ENCODE results near the gene DMRTC2. TPM values are rescaled to one million over a fixed set of nuclear protein-coding genes. Genes with fewer than 3 reads are reported as not detected.

Gene DMRTC2
- total and polyA plus RNA-seq, 9 of the 15 experiments (the other 6 are each of a cell fraction or from before 2014, with no cell fraction given), result 0.03 TPM; not detected in 8

DNA sequence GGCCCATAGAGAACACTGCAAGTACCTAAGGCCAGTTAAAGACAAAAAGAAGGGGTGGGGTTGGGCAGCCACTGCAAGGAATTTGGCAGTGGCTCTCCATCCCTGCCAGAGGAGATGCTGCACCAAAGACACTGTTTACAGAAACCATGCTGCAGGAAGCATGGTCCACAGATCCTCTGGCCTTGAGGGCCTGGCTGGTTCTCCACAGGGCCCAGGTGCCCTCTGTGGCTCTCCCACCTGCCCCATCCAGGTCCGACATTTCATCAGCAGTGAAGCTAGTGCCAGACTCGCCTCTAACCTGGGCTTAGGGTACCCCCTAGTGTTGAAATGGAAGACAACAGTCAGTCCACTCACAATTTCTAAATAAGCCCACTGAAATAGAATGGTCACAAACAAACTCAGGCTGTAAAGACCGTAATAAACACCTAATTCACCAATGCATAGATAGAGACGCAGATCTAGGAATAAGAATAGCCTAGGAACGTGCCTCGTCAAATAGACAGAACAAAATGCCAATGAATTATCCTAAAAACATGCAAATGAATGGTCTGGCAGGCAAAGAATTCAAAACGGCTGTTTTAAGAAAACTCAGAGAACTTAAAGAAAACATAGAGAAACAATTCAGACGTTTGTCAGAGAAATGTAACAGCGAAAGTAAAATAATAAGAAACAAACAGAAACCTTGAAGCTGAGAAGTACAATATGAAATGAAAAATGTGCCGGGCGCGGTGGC, 23.7 kb upstream of the DMRTC2 start (continued):
- TF ChIP-seq, protein P1, sequence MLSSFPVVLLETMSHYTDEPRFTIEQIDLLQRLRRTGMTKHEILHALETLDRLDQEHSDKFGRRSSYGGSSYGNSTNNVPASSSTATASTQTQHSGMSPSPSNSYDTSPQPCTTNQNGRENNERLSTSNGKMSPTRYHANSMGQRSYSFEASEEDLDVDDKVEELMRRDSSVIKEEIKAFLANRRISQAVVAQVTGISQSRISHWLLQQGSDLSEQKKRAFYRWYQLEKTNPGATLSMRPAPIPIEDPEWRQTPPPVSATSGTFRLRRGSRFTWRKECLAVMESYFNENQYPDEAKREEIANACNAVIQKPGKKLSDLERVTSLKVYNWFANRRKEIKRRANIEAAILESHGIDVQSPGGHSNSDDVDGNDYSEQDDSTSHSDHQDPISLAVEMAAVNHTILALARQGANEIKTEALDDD (IDR thresholded peaks at IDR 0.05), result no peak
- TF ChIP-seq TFAM (CRISPR knock-in tag; conservative IDR thresholded peaks at IDR 0.05) (no peak), STAT5B (CRISPR knock-in tag; IDR thresholded peaks at IDR 0.05) (no peak), SREBF1 (IDR thresholded peaks at IDR 0.05; ENCODE audit: borderline replicate concordance, low read depth, low read length) (no peak), RAD21 (CRISPR knock-in tag; conservative IDR thresholded peaks at IDR 0.05 in 1 of 2, IDR thresholded peaks at IDR 0.05 in 1 of 2) (peak; percentile 59 to 76), TBP (optimal IDR thresholded peaks at IDR 0.05; ENCODE audit: low read depth, low read length) (peak; percentile 24), ZNF316 (IDR thresholded peaks at IDR 0.05) (no peak), TCF7L2 (IDR thresholded peaks at IDR 0.05; ENCODE audit: low read depth, low read length) (0 out of 2 replicates have a peak, but pooled peaks have one; percentile 22), ZNF175 (CRISPR knock-in tag; IDR thresholded peaks at IDR 0.05; ENCODE audit: low read depth) (no peak), ESRRB (CRISPR knock-in tag; IDR thresholded peaks at IDR 0.05; ENCODE audit: borderline replicate concordance) (no peak), MYNN (IDR thresholded peaks at IDR 0.05) (no peak), MYNN (CRISPR knock-in tag; IDR thresholded peaks at IDR 0.05) (no peak), NFIX (CRISPR knock-in tag; IDR thresholded peaks at IDR 0.05; ENCODE audit: low read depth) (no peak), RB1 (IDR thresholded peaks at IDR 0.05; ENCODE audit: low read depth) (0 out of 2 replicates have a peak, but pooled peaks have one; percentile 10), POLR2AphosphoS5 (IDR thresholded peaks at IDR 0.05; ENCODE audit: control insufficient read depth, insufficient read depth, low read depth, low read length) (no peak), BCOR (IDR thresholded peaks at IDR 0.05) (no peak), CHD1 (IDR thresholded peaks at IDR 0.05; ENCODE audit: low read length) (no peak)
- TF ChIP-seq, protein P2, sequence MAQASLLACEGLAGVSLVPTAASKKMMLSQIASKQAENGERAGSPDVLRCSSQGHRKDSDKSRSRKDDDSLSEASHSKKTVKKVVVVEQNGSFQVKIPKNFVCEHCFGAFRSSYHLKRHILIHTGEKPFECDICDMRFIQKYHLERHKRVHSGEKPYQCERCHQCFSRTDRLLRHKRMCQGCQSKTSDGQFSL (CRISPR knock-in tag; IDR thresholded peaks at IDR 0.05), result no peak
- TF ChIP-seq, protein P2 (tag; IDR thresholded peaks at IDR 0.05), result no peak
- TF ChIP-seq, protein P3, sequence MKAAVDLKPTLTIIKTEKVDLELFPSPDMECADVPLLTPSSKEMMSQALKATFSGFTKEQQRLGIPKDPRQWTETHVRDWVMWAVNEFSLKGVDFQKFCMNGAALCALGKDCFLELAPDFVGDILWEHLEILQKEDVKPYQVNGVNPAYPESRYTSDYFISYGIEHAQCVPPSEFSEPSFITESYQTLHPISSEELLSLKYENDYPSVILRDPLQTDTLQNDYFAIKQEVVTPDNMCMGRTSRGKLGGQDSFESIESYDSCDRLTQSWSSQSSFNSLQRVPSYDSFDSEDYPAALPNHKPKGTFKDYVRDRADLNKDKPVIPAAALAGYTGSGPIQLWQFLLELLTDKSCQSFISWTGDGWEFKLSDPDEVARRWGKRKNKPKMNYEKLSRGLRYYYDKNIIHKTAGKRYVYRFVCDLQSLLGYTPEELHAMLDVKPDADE (conservative IDR thresholded peaks at IDR 0.05; ENCODE audit: control insufficient read depth, low read depth, low read length), result no peak
- TF ChIP-seq, protein P4, sequence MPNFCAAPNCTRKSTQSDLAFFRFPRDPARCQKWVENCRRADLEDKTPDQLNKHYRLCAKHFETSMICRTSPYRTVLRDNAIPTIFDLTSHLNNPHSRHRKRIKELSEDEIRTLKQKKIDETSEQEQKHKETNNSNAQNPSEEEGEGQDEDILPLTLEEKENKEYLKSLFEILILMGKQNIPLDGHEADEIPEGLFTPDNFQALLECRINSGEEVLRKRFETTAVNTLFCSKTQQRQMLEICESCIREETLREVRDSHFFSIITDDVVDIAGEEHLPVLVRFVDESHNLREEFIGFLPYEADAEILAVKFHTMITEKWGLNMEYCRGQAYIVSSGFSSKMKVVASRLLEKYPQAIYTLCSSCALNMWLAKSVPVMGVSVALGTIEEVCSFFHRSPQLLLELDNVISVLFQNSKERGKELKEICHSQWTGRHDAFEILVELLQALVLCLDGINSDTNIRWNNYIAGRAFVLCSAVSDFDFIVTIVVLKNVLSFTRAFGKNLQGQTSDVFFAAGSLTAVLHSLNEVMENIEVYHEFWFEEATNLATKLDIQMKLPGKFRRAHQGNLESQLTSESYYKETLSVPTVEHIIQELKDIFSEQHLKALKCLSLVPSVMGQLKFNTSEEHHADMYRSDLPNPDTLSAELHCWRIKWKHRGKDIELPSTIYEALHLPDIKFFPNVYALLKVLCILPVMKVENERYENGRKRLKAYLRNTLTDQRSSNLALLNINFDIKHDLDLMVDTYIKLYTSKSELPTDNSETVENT (CRISPR knock-in tag; IDR thresholded peaks at IDR 0.05), result no peak
- TF ChIP-seq, protein P5, sequence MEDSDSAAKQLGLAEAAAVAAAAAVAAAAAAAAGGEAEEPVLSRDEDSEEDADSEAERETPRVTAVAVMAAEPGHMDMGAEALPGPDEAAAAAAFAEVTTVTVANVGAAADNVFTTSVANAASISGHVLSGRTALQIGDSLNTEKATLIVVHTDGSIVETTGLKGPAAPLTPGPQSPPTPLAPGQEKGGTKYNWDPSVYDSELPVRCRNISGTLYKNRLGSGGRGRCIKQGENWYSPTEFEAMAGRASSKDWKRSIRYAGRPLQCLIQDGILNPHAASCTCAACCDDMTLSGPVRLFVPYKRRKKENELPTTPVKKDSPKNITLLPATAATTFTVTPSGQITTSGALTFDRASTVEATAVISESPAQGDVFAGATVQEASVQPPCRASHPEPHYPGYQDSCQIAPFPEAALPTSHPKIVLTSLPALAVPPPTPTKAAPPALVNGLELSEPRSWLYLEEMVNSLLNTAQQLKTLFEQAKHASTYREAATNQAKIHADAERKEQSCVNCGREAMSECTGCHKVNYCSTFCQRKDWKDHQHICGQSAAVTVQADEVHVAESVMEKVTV (CRISPR knock-in tag; IDR thresholded peaks at IDR 0.05), result 0 out of 2 replicates have a peak, but pooled peaks have one; percentile 17
